Fibroblast of lung (primary cell): ENCODE measurements around the gene KCNJ6. TPM values are rescaled to one million over a fixed set of nuclear protein-coding genes. Genes with fewer than 3 reads are reported as not detected.

Source experiments
- DNase-seq, 2 donors: peaks; one replicate each; pipeline versions ENCODE4 v3.0.0 to v3.0.0-alpha.2; 2010; ENCODE audit warnings: low read depth in 2 of 2
- H2AFZ ChIP-seq: 2 replicates; pipeline ENCODE4 v1.5.1; 2012; ENCODE audit warnings: low read length, control low read depth, inconsistent platforms
- H3K27ac ChIP-seq: 2 replicates; pipeline ENCODE4 v1.5.1; 2011; ENCODE audit warnings: low read length, control low read depth; ENCODE audit not compliant: insufficient read depth
- H3K27me3 ChIP-seq: 2 replicates; pipeline ENCODE4 v1.5.1; 2011; ENCODE audit warnings: mild to moderate bottlenecking, low read length; ENCODE audit not compliant: control insufficient read depth, insufficient read depth
- H3K36me3 ChIP-seq: 2 replicates; pipeline ENCODE4 v1.5.1; 2011; ENCODE audit warnings: low read length; ENCODE audit not compliant: control insufficient read depth, insufficient read depth
- H3K4me1 ChIP-seq: 2 replicates; pipeline ENCODE4 v1.5.1; 2011; ENCODE audit warnings: low read length; ENCODE audit not compliant: control insufficient read depth, insufficient read depth; ENCODE audit errors: extremely low read depth
- H3K4me2 ChIP-seq: 2 replicates; pipeline ENCODE4 v1.5.1; 2011; ENCODE audit warnings: low read length, control low read depth; ENCODE audit not compliant: insufficient read depth; ENCODE audit errors: extremely low read depth
- H3K4me3 ChIP-seq, 4 experiments: fragments of 200-600 bp in 1 of 4; sonication (generic) in 1 of 4; replicated peaks in 1 of 4; 2 replicates each; pipeline ENCODE4 v1.5.1; 2011 to 2016; ENCODE audit warnings: low read length in 4 of 4, low read depth in 3 of 4, mild to moderate bottlenecking in 3 of 4, control low read depth in 2 of 4, inconsistent platforms in 1 of 4, mixed read lengths in 1 of 4; ENCODE audit not compliant: insufficient read depth in 1 of 4; ENCODE audit errors: control extremely low read depth in 1 of 4
- H3K79me2 ChIP-seq: 2 replicates; pipeline ENCODE4 v1.5.1; 2012; ENCODE audit warnings: mild to moderate bottlenecking, low read length, inconsistent platforms; ENCODE audit not compliant: control insufficient read depth, insufficient read depth
- H3K9ac ChIP-seq: 2 replicates; pipeline ENCODE4 v1.5.1; 2011; ENCODE audit warnings: mild to moderate bottlenecking, low read length, control low read depth; ENCODE audit not compliant: insufficient read depth
- H3K9me3 ChIP-seq: 2 replicates; pipeline ENCODE4 v1.5.1; 2012; ENCODE audit warnings: low read depth, low read length; ENCODE audit not compliant: control insufficient read depth, insufficient read depth
- H4K20me1 ChIP-seq: 2 replicates; pipeline ENCODE4 v1.5.1; 2011; ENCODE audit warnings: low read length; ENCODE audit not compliant: control insufficient read depth, insufficient read depth; ENCODE audit errors: extremely low read depth
- EZH2 ChIP-seq: IDR thresholded peaks from 2 replicates; pipeline ENCODE4 v1.5.1; 2012; ENCODE audit warnings: low read length, control low read depth, mild to moderate bottlenecking; ENCODE audit errors: missing control alignments
- polyA plus RNA-seq, 2 donors: library from polyadenylated mRNA; depleted of rRNA in 1 of 2; stranded (reverse) in 1 of 2; unstranded in 1 of 2; fragments of >200 nt; gene quantifications; 2 replicates each; pipeline ENCODE4 v1.2.1, GENCODE V29; 2011 to 2012; ENCODE audit warnings: missing spikeins in 1 of 2
- total RNA-seq: library from RNA; depleted of rRNA; stranded (reverse); fragments of >200 nt; gene quantifications from 2 replicates; pipeline ENCODE4 v1.2.1, GENCODE V29; 2014
- TF ChIP-seq, protein P1 (sequence below), 2 donors: IDR thresholded peaks in 1 of 2; conservative IDR thresholded peaks in 1 of 2; 1 replicate in 1 of 2; 2 replicates in 1 of 2; pipeline ENCODE4 v1.5.1; 2011 to 2012; ENCODE audit warnings: low read length in 2 of 2, control low read depth in 1 of 2, inconsistent platforms in 1 of 2, low read depth in 1 of 2, mild to moderate bottlenecking in 1 of 2

KCNJ6 gene
- total and polyA plus RNA-seq, 2 donors (not counting 1 experiment from before 2014, with no cell fraction given) = under 0.01 to 7.6 TPM

- Histone ChIP-seq H3K79me2 (no peaks in the 10 kb centered on the region), H3K4me3 (no peak overlapping the region), H3K27me3 (no peaks in the 10 kb centered on the region), H3K4me1 (no peaks in the 10 kb centered on the region), H3K27ac (no peak overlapping the region), H3K36me3 (no peaks in the 10 kb centered on the region), H3K9ac (no peak overlapping the region), H4K20me1 (no peaks in the 10 kb centered on the region), H2AFZ (no peak overlapping the region), H3K9me3 (no peaks in the 10 kb centered on the region), H3K4me2 (no peak overlapping the region)
- TF ChIP-seq EZH2 = no peak
- TF ChIP-seq, protein P1, sequence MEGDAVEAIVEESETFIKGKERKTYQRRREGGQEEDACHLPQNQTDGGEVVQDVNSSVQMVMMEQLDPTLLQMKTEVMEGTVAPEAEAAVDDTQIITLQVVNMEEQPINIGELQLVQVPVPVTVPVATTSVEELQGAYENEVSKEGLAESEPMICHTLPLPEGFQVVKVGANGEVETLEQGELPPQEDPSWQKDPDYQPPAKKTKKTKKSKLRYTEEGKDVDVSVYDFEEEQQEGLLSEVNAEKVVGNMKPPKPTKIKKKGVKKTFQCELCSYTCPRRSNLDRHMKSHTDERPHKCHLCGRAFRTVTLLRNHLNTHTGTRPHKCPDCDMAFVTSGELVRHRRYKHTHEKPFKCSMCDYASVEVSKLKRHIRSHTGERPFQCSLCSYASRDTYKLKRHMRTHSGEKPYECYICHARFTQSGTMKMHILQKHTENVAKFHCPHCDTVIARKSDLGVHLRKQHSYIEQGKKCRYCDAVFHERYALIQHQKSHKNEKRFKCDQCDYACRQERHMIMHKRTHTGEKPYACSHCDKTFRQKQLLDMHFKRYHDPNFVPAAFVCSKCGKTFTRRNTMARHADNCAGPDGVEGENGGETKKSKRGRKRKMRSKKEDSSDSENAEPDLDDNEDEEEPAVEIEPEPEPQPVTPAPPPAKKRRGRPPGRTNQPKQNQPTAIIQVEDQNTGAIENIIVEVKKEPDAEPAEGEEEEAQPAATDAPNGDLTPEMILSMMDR (conservative IDR thresholded peaks at IDR 0.05 in 1 of 2, IDR thresholded peaks at IDR 0.05 in 1 of 2; ENCODE audit: low read depth in 1 of 2, low read length in 2 of 2) = no peak
- no peak for DNase-seq
Observed at GRCh38 chr21:37907076-37907475, 9.2 kb downstream of the KCNJ6 start.

- no peaks in the 10 kb centered on the region for H3K27me3 ChIP-seq
- no peaks in the 10 kb centered on the region for H3K36me3 ChIP-seq
- H3K27ac ChIP-seq = no peak overlapping the region
- H3K79me2 ChIP-seq = no peaks in the 10 kb centered on the region
- no peak overlapping the region for H3K4me2 ChIP-seq
- no peak overlapping the region for H2AFZ ChIP-seq
- TF ChIP-seq EZH2 = no peak
- TF ChIP-seq, protein P1 (conservative IDR thresholded peaks at IDR 0.05 in 1 of 2, IDR thresholded peaks at IDR 0.05 in 1 of 2; ENCODE audit: low read depth in 1 of 2, low read length in 2 of 2) = no peak
- H4K20me1 ChIP-seq = no peaks in the 10 kb centered on the region
- no peak for DNase-seq
- no peaks in the 10 kb centered on the region for H3K9me3 ChIP-seq
- H3K9ac ChIP-seq = no peak overlapping the region
- no peak overlapping the region for H3K4me3 ChIP-seq
- H3K4me1 ChIP-seq = no peaks in the 10 kb centered on the region
Observed at GRCh38 chr21:37905291-37905690, 11.0 kb downstream of the KCNJ6 start.

DNA sequence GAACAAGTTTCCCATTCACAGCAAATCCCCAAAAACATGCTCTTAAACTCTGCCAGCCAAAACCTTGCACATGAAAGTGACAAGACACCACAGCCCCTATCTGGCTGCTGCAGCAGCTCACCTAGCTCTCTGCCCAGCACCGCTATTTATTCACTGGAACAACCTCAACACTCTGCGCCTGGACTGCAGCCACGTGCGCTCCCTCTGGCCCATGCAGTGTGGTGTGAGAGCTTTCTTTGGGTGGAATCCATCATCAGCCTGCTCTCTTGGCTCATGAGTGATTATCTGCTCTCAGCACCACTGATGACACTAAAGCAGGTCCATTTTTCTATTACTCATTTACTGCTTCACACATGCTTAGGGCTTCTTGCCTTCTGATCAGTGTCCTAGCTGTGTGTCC lies 11.4 kb downstream of the KCNJ6 start:
- H4K20me1 ChIP-seq = no peaks in the 10 kb centered on the region
- H3K9me3 ChIP-seq = no peaks in the 10 kb centered on the region
- no peak overlapping the region for H3K4me2 ChIP-seq
- no peak overlapping the region for H2AFZ ChIP-seq
- H3K9ac ChIP-seq = no peak overlapping the region
- H3K27ac ChIP-seq = no peak overlapping the region
- no peak overlapping the region for H3K4me3 ChIP-seq
- H3K27me3 ChIP-seq = no peaks in the 10 kb centered on the region
- TF ChIP-seq, protein P1 (conservative IDR thresholded peaks at IDR 0.05 in 1 of 2, IDR thresholded peaks at IDR 0.05 in 1 of 2; ENCODE audit: low read depth in 1 of 2, low read length in 2 of 2) = no peak
- peak in 1 of 2 donors; percentile 17 for DNase-seq
- H3K79me2 ChIP-seq = no peaks in the 10 kb centered on the region
- no peaks in the 10 kb centered on the region for H3K36me3 ChIP-seq
- no peaks in the 10 kb centered on the region for H3K4me1 ChIP-seq
